ENCODE results near the gene DHX35. TPM values are rescaled to one million over a fixed set of nuclear protein-coding genes. Genes with fewer than 3 reads are reported as not detected.
A peak's percentile ranks its signal among the peaks of the same experiment; 100 is the strongest.

Gene DHX35, protein sequence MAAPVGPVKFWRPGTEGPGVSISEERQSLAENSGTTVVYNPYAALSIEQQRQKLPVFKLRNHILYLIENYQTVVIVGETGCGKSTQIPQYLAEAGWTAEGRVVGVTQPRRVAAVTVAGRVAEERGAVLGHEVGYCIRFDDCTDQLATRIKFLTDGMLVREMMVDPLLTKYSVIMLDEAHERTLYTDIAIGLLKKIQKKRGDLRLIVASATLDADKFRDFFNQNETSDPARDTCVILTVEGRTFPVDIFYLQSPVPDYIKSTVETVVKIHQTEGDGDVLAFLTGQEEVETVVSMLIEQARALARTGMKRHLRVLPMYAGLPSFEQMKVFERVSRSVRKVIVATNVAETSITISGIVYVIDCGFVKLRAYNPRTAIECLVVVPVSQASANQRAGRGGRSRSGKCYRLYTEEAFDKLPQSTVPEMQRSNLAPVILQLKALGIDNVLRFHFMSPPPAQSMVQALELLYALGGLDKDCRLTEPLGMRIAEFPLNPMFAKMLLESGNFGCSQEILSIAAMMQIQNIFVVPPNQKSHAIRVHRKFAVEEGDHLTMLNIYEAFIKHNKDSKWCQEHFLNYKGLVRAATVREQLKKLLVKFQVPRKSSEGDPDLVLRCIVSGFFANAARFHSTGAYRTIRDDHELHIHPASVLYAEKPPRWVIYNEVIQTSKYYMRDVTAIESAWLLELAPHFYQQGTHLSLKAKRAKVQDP
- 9.1 TPM for total RNA-seq (2013)
- 10 to 100 TPM in 1 of 3 donors, 1 to 10 TPM in 2; 1.6 to 11.2 (median 2.7) TPM for polyA plus RNA-seq
- polyA minus RNA-seq: 5.1 and 6.1 TPM in 2 replicates
- total RNA-seq: 2.5 to 15.2 (median 9.5) reads per million in 11 experiments

DNA sequence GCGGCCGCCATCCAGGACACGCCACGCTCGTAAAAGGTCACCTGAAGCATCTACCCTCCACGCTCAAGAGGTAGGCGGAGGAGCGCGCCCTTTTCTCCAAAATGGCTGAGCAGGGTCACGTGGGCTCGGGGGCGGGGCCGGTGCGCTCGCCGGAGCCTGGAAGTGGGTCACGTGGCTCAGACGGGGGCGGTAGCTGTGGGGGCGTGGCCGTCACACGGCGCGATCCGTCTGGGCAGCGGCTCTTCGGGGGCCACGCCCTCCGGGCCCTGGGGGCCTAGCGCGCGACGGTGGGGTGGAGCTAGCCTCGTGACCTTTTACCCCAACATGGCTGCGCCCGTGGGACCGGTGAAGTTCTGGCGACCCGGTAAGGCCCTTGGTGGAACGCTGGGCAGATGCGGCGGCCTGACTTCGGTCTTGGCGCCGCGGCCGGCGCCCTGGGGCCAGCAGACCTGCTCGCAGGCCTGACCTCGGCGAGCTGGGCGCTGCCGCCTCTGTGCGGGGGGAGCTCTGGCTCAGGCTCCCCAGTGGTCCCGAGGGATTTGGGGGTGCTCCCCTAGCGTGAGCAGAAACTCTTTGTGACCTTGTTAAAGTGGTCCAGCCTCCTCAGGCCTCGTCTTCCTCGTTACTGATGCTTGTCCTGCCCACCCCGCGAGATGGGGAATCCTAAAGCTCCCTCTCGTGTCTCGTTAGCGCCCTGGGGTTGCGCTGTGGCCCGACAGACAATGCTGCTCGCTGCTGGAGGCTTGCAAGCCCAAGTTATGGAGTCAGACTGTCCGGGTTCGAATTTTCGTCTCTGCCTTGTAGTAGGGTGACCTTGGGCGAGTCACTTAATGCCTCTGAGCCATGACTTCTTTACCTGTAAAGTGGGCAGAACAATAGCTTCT lies at the start of gene DHX35:
Gene DHX35 (plus strand): TSS at position 301 of the 884 bp plus-strand sequence. CDS start 24 bp downstream, at position 325.
- under 1% methylated on average over 67 of the region's 70 CpGs for WGBS (ENCODE audit: insufficient coverage)
- intact Hi-C loops (cut with micrococcal nuclease): loop anchor here (2.0 to 5.0 kb wide), 2 partner anchors 35 kb away; partner anchors contain the start of gene FAM83D (in 2 of the 2)
- peak within 1 kb of the TSS; percentile 90 to 94 for H3K4me3 Mint-ChIP-seq
- no peaks in the 10 kb centered on the region for H3K9me3 Mint-ChIP-seq
- peaks cover 50% of the 10 kb centered on the region for H3K79me2 ChIP-seq (ENCODE audit: insufficient read depth, low read length)
- peak within 1 kb of the TSS; percentile 89 to 95 (median 93) for H3K27ac Mint-ChIP-seq
- H2AFZ ChIP-seq (ENCODE audit: insufficient read depth, low read depth, low read length, poor library complexity, severe bottlenecking): peak within 1 kb of the TSS; percentile 100
- peak within 1 kb of the TSS; percentile 75 to 99 (median 91) for H3K4me3 ChIP-seq (replicated peaks in 1 of 3; ENCODE audit: low read depth in 2 of 3, low read length in 3 of 3)
- TF ChIP-seq, protein P1, sequence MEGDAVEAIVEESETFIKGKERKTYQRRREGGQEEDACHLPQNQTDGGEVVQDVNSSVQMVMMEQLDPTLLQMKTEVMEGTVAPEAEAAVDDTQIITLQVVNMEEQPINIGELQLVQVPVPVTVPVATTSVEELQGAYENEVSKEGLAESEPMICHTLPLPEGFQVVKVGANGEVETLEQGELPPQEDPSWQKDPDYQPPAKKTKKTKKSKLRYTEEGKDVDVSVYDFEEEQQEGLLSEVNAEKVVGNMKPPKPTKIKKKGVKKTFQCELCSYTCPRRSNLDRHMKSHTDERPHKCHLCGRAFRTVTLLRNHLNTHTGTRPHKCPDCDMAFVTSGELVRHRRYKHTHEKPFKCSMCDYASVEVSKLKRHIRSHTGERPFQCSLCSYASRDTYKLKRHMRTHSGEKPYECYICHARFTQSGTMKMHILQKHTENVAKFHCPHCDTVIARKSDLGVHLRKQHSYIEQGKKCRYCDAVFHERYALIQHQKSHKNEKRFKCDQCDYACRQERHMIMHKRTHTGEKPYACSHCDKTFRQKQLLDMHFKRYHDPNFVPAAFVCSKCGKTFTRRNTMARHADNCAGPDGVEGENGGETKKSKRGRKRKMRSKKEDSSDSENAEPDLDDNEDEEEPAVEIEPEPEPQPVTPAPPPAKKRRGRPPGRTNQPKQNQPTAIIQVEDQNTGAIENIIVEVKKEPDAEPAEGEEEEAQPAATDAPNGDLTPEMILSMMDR (IDR thresholded peaks at IDR 0.05): no peak
- no peaks in the 10 kb centered on the region for H3K27me3 ChIP-seq (ENCODE audit: control insufficient read depth in 2 of 2, insufficient read depth in 2 of 2, low read length in 2 of 2)
- peak within 1 kb of the TSS; percentile 93 for H3K9ac ChIP-seq (ENCODE audit: insufficient read depth, low read length, poor library complexity, severe bottlenecking)
- H3K27ac ChIP-seq (ENCODE audit: low read depth in 1 of 2, low read length in 2 of 2): peak within 1 kb of the TSS; percentile 71 to 95
- H3K9me3 ChIP-seq (replicated peaks in 1 of 2; ENCODE audit: control insufficient read depth in 1 of 2, insufficient read depth in 1 of 2, low read length in 2 of 2): no peaks in the 10 kb centered on the region
- peak within 1 kb of the TSS; percentile 99 for H3K4me2 ChIP-seq (replicated peaks; ENCODE audit: extremely low read depth, low read length, poor library complexity, severe bottlenecking)
- H3K36me3 Mint-ChIP-seq: peaks cover 5 to 13% of the 10 kb centered on the region in 2 donors
- peaks cover 14 to 23% of the 10 kb centered on the region in 2 donors for H3K4me1 ChIP-seq (ENCODE audit: control insufficient read depth in 1 of 2, insufficient read depth in 2 of 2, low read length in 2 of 2)
- peaks cover 15% of the 10 kb centered on the region for H3K4me1 Mint-ChIP-seq
- peaks cover 9% of the 10 kb centered on the region for H4K20me1 ChIP-seq (ENCODE audit: insufficient read depth, low read length)
- DNase-seq: peak; percentile 97 to 98 (median 98)
- H3K36me3 ChIP-seq (replicated peaks in 1 of 2; ENCODE audit: control insufficient read depth in 1 of 2, insufficient read depth in 2 of 2, low read length in 2 of 2): peaks cover 0 to 20% of the 10 kb centered on the region in 2 donors
- no peaks in the 10 kb centered on the region for H3K27me3 Mint-ChIP-seq (ENCODE audit: low read depth in 3 of 3)

Measured in CD14-positive monocyte (primary cell).